Right lobe of liver (tissue), 4 donors: ENCODE data around the gene CENPM.

ENCODE experiments used
- POLR2A ChIP-seq: fragments of 450-650 bp; IDR thresholded peaks from one replicate; pipeline ENCODE4 v1.6.1; 2017; ENCODE audit warnings: antibody characterized with exemption, mild to moderate bottlenecking
- TF ChIP-seq, protein P1 (sequence below), 4 donors: fragments of 200-600 bp in 3 of 4; fragments of 450-650 bp in 1 of 4; IDR thresholded peaks; one replicate each; pipeline versions ENCODE4 v1.5.1 to v1.8.0; 2016 to 2022; ENCODE audit warnings: antibody characterized with exemption in 4 of 4, mild to moderate bottlenecking in 2 of 4
- donor health status: DM: no; HTN: no; CAD: no.
- donor health status: DM: no; HTN: no; CAD: no.
- donor health status: DM: no; HTN: yes; CAD: no.

DNA sequence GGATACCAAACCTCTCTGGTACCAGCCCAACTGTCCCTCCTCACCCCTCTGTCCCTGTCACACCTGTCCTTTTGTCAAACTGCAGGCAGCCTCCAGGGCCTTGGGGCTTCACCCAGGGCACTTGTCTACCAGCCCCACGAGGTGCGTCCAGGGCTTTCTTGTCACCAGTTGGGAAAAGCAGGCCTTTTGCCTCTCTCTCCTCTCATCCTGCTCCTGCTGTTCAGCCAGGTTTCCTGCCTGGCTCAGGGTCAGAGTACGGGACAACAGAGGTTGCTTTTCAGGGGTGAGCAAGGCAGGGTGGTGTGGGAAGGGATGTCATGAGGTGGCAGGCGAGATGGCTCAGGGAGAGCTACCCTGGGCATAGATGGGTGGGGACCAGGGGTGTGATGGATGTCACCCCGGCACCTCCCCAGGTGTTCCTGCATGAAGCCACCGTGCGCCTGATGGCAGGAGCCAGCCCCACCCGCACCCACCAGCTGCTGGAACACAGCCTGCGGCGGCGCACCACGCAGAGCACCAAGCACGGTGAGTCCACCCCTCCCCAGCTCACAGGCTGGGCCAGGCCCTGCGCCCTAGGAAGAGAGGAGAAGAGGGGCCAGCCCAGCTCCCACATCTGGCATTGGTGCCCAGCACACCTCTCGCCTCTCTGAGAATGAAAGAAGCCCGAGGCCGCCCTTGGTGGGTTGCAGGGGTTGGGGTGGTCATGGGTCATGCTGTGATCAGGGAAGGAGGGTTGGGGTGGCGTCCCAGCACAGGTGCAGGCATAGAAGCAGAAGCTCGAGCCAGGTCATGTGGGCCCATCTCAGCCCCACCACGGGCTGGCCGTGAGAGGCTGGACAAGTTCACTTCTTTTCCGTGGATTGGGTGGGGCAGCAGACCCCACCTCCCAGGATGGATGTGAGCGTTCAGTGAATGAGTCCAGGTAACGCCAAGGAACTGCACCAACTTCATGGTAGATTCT is 42.2 kb downstream of the CENPM start:
- TF ChIP-seq, protein P1, sequence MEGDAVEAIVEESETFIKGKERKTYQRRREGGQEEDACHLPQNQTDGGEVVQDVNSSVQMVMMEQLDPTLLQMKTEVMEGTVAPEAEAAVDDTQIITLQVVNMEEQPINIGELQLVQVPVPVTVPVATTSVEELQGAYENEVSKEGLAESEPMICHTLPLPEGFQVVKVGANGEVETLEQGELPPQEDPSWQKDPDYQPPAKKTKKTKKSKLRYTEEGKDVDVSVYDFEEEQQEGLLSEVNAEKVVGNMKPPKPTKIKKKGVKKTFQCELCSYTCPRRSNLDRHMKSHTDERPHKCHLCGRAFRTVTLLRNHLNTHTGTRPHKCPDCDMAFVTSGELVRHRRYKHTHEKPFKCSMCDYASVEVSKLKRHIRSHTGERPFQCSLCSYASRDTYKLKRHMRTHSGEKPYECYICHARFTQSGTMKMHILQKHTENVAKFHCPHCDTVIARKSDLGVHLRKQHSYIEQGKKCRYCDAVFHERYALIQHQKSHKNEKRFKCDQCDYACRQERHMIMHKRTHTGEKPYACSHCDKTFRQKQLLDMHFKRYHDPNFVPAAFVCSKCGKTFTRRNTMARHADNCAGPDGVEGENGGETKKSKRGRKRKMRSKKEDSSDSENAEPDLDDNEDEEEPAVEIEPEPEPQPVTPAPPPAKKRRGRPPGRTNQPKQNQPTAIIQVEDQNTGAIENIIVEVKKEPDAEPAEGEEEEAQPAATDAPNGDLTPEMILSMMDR (IDR thresholded peaks at IDR 0.05): no peak
- TF ChIP-seq POLR2A: no peak
